ENCODE results near the gene HACD2.

The HACD2 gene

GRCh38 chr3:123503203-123503602, 81.7 kb downstream of the HACD2 start:
- POLR2A ChIA-PET, result no interaction called here
- Histone ChIP-seq H3K4me3 (ENCODE audit: control insufficient read depth in 1 of 7, extremely low read depth in 1 of 7, insufficient read depth in 4 of 7, low read depth in 2 of 7, low read length in 6 of 7) (no peak overlapping the region), H3K4me1 (ENCODE audit: control extremely low read depth in 1 of 4, control insufficient read depth in 4 of 4, insufficient read depth in 4 of 4, low read length in 3 of 4) (no peaks in the 10 kb centered on the region), H3K36me3 (ENCODE audit: control insufficient read depth in 4 of 4, insufficient read depth in 4 of 4, low read length in 3 of 4) (peaks cover 0 to 11% (median 7%) of the 10 kb centered on the region in 4 experiments), H3K27me3 (replicated peaks in 2 of 5; ENCODE audit: control insufficient read depth in 4 of 5, insufficient read depth in 5 of 5, low read length in 4 of 5) (no peaks in the 10 kb centered on the region), H3K27ac (ENCODE audit: insufficient read depth in 1 of 2, low read depth in 1 of 2, low read length in 2 of 2, poor library complexity in 1 of 2, severe bottlenecking in 2 of 2) (no peak overlapping the region), H3K9me3 (ENCODE audit: control extremely low read depth in 1 of 5, control insufficient read depth in 4 of 5, insufficient read depth in 2 of 5, low read depth in 1 of 5, low read length in 4 of 5) (no peaks in the 10 kb centered on the region)
- CTCF ChIA-PET, result no interaction called here
- DNase-seq, result no peak
- 100% methylated on average over 2 of the region's 3 CpGs for WGBS (ENCODE audit: insufficient coverage)

- CTCF ChIA-PET, result interaction anchor here (1.4 kb wide), 1 partner anchor 170 kb away, joined by 3 read pairs; no protein-coding TSS in a partner anchor
Measured at GRCh38 chr3:123499322-123499721, 85.5 kb downstream of the HACD2 start.

GRCh38 chr3:123498761-123499160, 86.1 kb downstream of the HACD2 start:
- DNase-seq, result no peak
- ChIA-PET CTCF (interaction anchor here (0.6 to 1.4 kb wide), 3 partner anchors 50 to 169 kb away, joined by 3 read pairs; partner anchors contain the start of gene ADCY5), POLR2A (interaction anchor here (0.5 kb wide), 1 partner anchor 176 kb away, joined by 3 read pairs; no protein-coding TSS in a partner anchor)
- WGBS (ENCODE audit: insufficient coverage), result 92% methylated on average over 2 of the region's 3 CpGs
- Histone ChIP-seq H3K36me3 (ENCODE audit: control insufficient read depth in 4 of 4, insufficient read depth in 4 of 4, low read length in 3 of 4) (peaks cover 0 to 30% (median 19%) of the 10 kb centered on the region in 4 experiments), H3K9me3 (ENCODE audit: control extremely low read depth in 1 of 5, control insufficient read depth in 4 of 5, insufficient read depth in 2 of 5, low read depth in 1 of 5, low read length in 4 of 5) (no peaks in the 10 kb centered on the region), H3K27me3 (replicated peaks in 2 of 5; ENCODE audit: control insufficient read depth in 4 of 5, insufficient read depth in 5 of 5, low read length in 4 of 5) (no peaks in the 10 kb centered on the region), H3K27ac (ENCODE audit: insufficient read depth in 1 of 2, low read depth in 1 of 2, low read length in 2 of 2, poor library complexity in 1 of 2, severe bottlenecking in 2 of 2) (no peak overlapping the region), H3K4me3 (ENCODE audit: control insufficient read depth in 1 of 7, extremely low read depth in 1 of 7, insufficient read depth in 4 of 7, low read depth in 2 of 7, low read length in 6 of 7) (no peak overlapping the region), H3K4me1 (ENCODE audit: control extremely low read depth in 1 of 4, control insufficient read depth in 4 of 4, insufficient read depth in 4 of 4, low read length in 3 of 4) (no peaks in the 10 kb centered on the region)

More at GRCh38 chr3:123499322-123499721, 85.5 kb downstream of the HACD2 start:
- peaks cover 0 to 26% (median 14%) of the 10 kb centered on the region in 4 experiments for H3K36me3 ChIP-seq (ENCODE audit: control insufficient read depth in 4 of 4, insufficient read depth in 4 of 4, low read length in 3 of 4)
- no peaks in the 10 kb centered on the region for H3K9me3 ChIP-seq (ENCODE audit: control extremely low read depth in 1 of 5, control insufficient read depth in 4 of 5, insufficient read depth in 2 of 5, low read depth in 1 of 5, low read length in 4 of 5)
- no peaks in the 10 kb centered on the region for H3K4me1 ChIP-seq (ENCODE audit: control extremely low read depth in 1 of 4, control insufficient read depth in 4 of 4, insufficient read depth in 4 of 4, low read length in 3 of 4)
- no peak for DNase-seq
- no peaks in the 10 kb centered on the region for H3K27me3 ChIP-seq (replicated peaks in 2 of 5; ENCODE audit: control insufficient read depth in 4 of 5, insufficient read depth in 5 of 5, low read length in 4 of 5)
- WGBS (ENCODE audit: insufficient coverage), result 92% methylated on average over 2 of the region's 3 CpGs
- H3K27ac ChIP-seq (ENCODE audit: insufficient read depth in 1 of 2, low read depth in 1 of 2, low read length in 2 of 2, poor library complexity in 1 of 2, severe bottlenecking in 2 of 2), result no peak overlapping the region
- POLR2A ChIA-PET, result no interaction called here
- no peak overlapping the region for H3K4me3 ChIP-seq (ENCODE audit: control insufficient read depth in 1 of 7, extremely low read depth in 1 of 7, insufficient read depth in 4 of 7, low read depth in 2 of 7, low read length in 6 of 7)

GRCh38 chr3:123493912-123494311, 90.9 kb downstream of the HACD2 start:
- no peaks in the 10 kb centered on the region for H3K4me1 ChIP-seq (ENCODE audit: control extremely low read depth in 1 of 4, control insufficient read depth in 4 of 4, insufficient read depth in 4 of 4, low read length in 3 of 4)
- DNase-seq, result no peak
- ChIA-PET CTCF (interaction anchor here (0.9 to 1.5 kb wide), 5 partner anchors 12 to 83 kb away, joined by 3 to 4 read pairs (median 3); no protein-coding TSS in a partner anchor), POLR2A (no interaction called here)
- WGBS (ENCODE audit: insufficient coverage), result 100% methylated on average over 2 of the region's 4 CpGs
- no peak overlapping the region for H3K27ac ChIP-seq (ENCODE audit: insufficient read depth in 1 of 2, low read depth in 1 of 2, low read length in 2 of 2, poor library complexity in 1 of 2, severe bottlenecking in 2 of 2)
- no peak overlapping the region for H3K4me3 ChIP-seq (ENCODE audit: control insufficient read depth in 1 of 7, extremely low read depth in 1 of 7, insufficient read depth in 4 of 7, low read depth in 2 of 7, low read length in 6 of 7)
- H3K36me3 ChIP-seq (ENCODE audit: control insufficient read depth in 4 of 4, insufficient read depth in 4 of 4, low read length in 3 of 4), result peaks cover 0 to 36% (median 17%) of the 10 kb centered on the region in 4 experiments
- no peaks in the 10 kb centered on the region for H3K9me3 ChIP-seq (ENCODE audit: control extremely low read depth in 1 of 5, control insufficient read depth in 4 of 5, insufficient read depth in 2 of 5, low read depth in 1 of 5, low read length in 4 of 5)
- H3K27me3 ChIP-seq (replicated peaks in 2 of 5; ENCODE audit: control insufficient read depth in 4 of 5, insufficient read depth in 5 of 5, low read length in 4 of 5), result no peaks in the 10 kb centered on the region

- H3K27me3 ChIP-seq (replicated peaks in 2 of 5; ENCODE audit: control insufficient read depth in 4 of 5, insufficient read depth in 5 of 5, low read length in 4 of 5), result no peaks in the 10 kb centered on the region
- no peak for DNase-seq
- 100% methylated on average over 3 of the region's 4 CpGs for WGBS (ENCODE audit: insufficient coverage)
- H3K27ac ChIP-seq (ENCODE audit: insufficient read depth in 1 of 2, low read depth in 1 of 2, low read length in 2 of 2, poor library complexity in 1 of 2, severe bottlenecking in 2 of 2), result no peak overlapping the region
- H3K36me3 ChIP-seq (ENCODE audit: control insufficient read depth in 4 of 4, insufficient read depth in 4 of 4, low read length in 3 of 4), result peaks cover 0 to 21% (median 10%) of the 10 kb centered on the region in 4 experiments
- ChIA-PET POLR2A (interaction anchor here (0.7 kb wide), 1 partner anchor 35 kb away, joined by 3 read pairs; no protein-coding TSS in a partner anchor), CTCF (interaction anchor here (2.1 kb wide), 1 partner anchor 166 kb away, joined by 5 read pairs; no protein-coding TSS in a partner anchor)
- H3K4me3 ChIP-seq (ENCODE audit: control insufficient read depth in 1 of 7, extremely low read depth in 1 of 7, insufficient read depth in 4 of 7, low read depth in 2 of 7, low read length in 6 of 7), result no peak overlapping the region
- H3K4me1 ChIP-seq (ENCODE audit: control extremely low read depth in 1 of 4, control insufficient read depth in 4 of 4, insufficient read depth in 4 of 4, low read length in 3 of 4), result no peaks in the 10 kb centered on the region
- H3K9me3 ChIP-seq (ENCODE audit: control extremely low read depth in 1 of 5, control insufficient read depth in 4 of 5, insufficient read depth in 2 of 5, low read depth in 1 of 5, low read length in 4 of 5), result no peaks in the 10 kb centered on the region
Measured at GRCh38 chr3:123491966-123492587, 92.8 kb downstream of the HACD2 start.

GRCh38 chr3:123489400-123490004, 95.4 kb downstream of the HACD2 start:
- 7% methylated on average over 6 of the region's 8 CpGs for WGBS (ENCODE audit: insufficient coverage)
- peak; percentile 38 to 63 (median 52) for DNase-seq
- Histone ChIP-seq H3K9me3 (ENCODE audit: control extremely low read depth in 1 of 5, control insufficient read depth in 4 of 5, insufficient read depth in 2 of 5, low read depth in 1 of 5, low read length in 4 of 5) (no peaks in the 10 kb centered on the region), H3K27me3 (replicated peaks in 2 of 5; ENCODE audit: control insufficient read depth in 4 of 5, insufficient read depth in 5 of 5, low read length in 4 of 5) (peaks cover 0 to 4% (median 2%) of the 10 kb centered on the region in 5 experiments), H3K4me1 (ENCODE audit: control extremely low read depth in 1 of 4, control insufficient read depth in 4 of 4, insufficient read depth in 4 of 4, low read length in 3 of 4) (no peaks in the 10 kb centered on the region), H3K4me3 (ENCODE audit: control insufficient read depth in 1 of 7, extremely low read depth in 1 of 7, insufficient read depth in 4 of 7, low read depth in 2 of 7, low read length in 6 of 7) (no peak overlapping the region), H3K27ac (ENCODE audit: insufficient read depth in 1 of 2, low read depth in 1 of 2, low read length in 2 of 2, poor library complexity in 1 of 2, severe bottlenecking in 2 of 2) (no peak overlapping the region), H3K36me3 (ENCODE audit: control insufficient read depth in 4 of 4, insufficient read depth in 4 of 4, low read length in 3 of 4) (peaks cover 0 to 12% (median 8%) of the 10 kb centered on the region in 4 experiments)
- POLR2A ChIA-PET, result no interaction called here
- CTCF ChIA-PET, result interaction anchor here (1.1 to 3.4 kb wide), 10 partner anchors 13 to 162 kb away, joined by 3 to 24 read pairs (median 6); partner anchors contain the start of gene ADCY5

All from common myeloid progenitor, CD34-positive (primary cell).